H1 (cell line): ENCODE measurements around the gene GPLD1. TPM values are rescaled to one million over a fixed set of nuclear protein-coding genes. Genes with fewer than 3 reads are reported as not detected.
"Not testable (repeated sequence)": the region's sequence is repeated elsewhere in the genome, so short reads cannot be mapped to it uniquely, and the experiment has no call there.

Experiments
- CTCF ChIA-PET: fragments of 300-600 bp; sonication (Branson Sonifier 250); formaldehyde crosslinking; loops from one replicate; lab custom pipeline; 2021; ENCODE audit not compliant: partially characterized antibody; lab: Charles Lee
- POLR2A ChIA-PET: fragments of 300-600 bp; sonication (Branson Sonifier 250); formaldehyde crosslinking; loops from one replicate; lab custom pipeline; 2021; ENCODE audit warnings: inconsistent platforms; ENCODE audit not compliant: partially characterized antibody; lab: Charles Lee
- DNase-seq, 2 experiments: peaks; one replicate each; pipeline versions ENCODE4 v3.0.0 to v3.0.0-alpha.2; 2010 to 2022; ENCODE audit warnings: low spot score in 2 of 2, low read depth in 1 of 2, mixed read lengths in 1 of 2
- FAIRE-seq: peaks from 2 replicates; lab custom pipeline; 2011; peaks lifted over from hg19 to GRCh38; lab: Jason Lieb, UNC
- H2AFZ ChIP-seq: 2 replicates; pipeline ENCODE4 v1.8.1; 2012; ENCODE audit warnings: low read length, inconsistent platforms
- H2AK5ac ChIP-seq: 2 replicates; pipeline ENCODE4 v1.6.1; 2013; ENCODE audit warnings: low read depth, low read length
- H2BK120ac ChIP-seq: replicated peaks from 2 replicates; pipeline ENCODE3; 2013; ENCODE audit warnings: low read depth, low read length, inconsistent platforms
- H2BK12ac ChIP-seq: 2 replicates; pipeline ENCODE4 v1.6.1; 2013; ENCODE audit warnings: low read depth, low read length
- H2BK15ac ChIP-seq: 2 replicates; pipeline ENCODE4 v1.6.1; 2013; ENCODE audit warnings: low read length
- H2BK20ac ChIP-seq: 2 replicates; pipeline ENCODE4 v1.6.1; 2013; ENCODE audit warnings: low read length
- H2BK5ac ChIP-seq: 2 replicates; pipeline ENCODE4 v1.6.1; 2013; ENCODE audit warnings: low read depth, low read length
- H3K14ac ChIP-seq: 2 replicates; pipeline ENCODE4 v1.6.1; 2013; ENCODE audit warnings: inconsistent platforms; ENCODE audit not compliant: insufficient read length
- H3K18ac ChIP-seq: 2 replicates; pipeline ENCODE4 v1.6.1; 2013; ENCODE audit warnings: low read length; ENCODE audit errors: extremely low read depth
- H3K23ac ChIP-seq: 2 replicates; pipeline ENCODE4 v1.6.1; 2013; ENCODE audit warnings: inconsistent platforms; ENCODE audit not compliant: insufficient read length
- H3K23me2 ChIP-seq: 2 replicates; pipeline ENCODE4 v1.6.1; 2013; ENCODE audit warnings: low read depth, low read length
- H3K27ac ChIP-seq: 2 replicates; pipeline ENCODE4 v1.6.1; 2011; ENCODE audit warnings: low read depth, low read length, inconsistent platforms
- H3K27me3 ChIP-seq, 4 experiments: replicated peaks in 1 of 4; 1 replicate in 1 of 4; 2 replicates in 3 of 4; pipeline versions ENCODE4 v1.6.1 to v1.8.1; 2011 to 2013; ENCODE audit warnings: low read length in 3 of 4, mild to moderate bottlenecking in 3 of 4, inconsistent platforms in 2 of 4, mixed read lengths in 2 of 4, moderate library complexity in 1 of 4; ENCODE audit not compliant: control insufficient read depth in 3 of 4, insufficient read depth in 3 of 4; ENCODE audit errors: extremely low read depth in 1 of 4
- H3K36me3 ChIP-seq, 4 experiments: 2 replicates each; pipeline versions ENCODE4 v1.6.1 to v1.8.1; 2011 to 2013; ENCODE audit warnings: mild to moderate bottlenecking in 4 of 4, low read length in 3 of 4, moderate library complexity in 2 of 4, control low read depth in 1 of 4, inconsistent platforms in 1 of 4; ENCODE audit not compliant: insufficient read depth in 4 of 4, control insufficient read depth in 2 of 4
- H3K4ac ChIP-seq: replicated peaks from 2 replicates; pipeline ENCODE3; 2013; ENCODE audit warnings: low read length, low read depth, mixed read lengths, inconsistent platforms; ENCODE audit not compliant: insufficient read length
- H3K4me1 ChIP-seq, 4 experiments: replicated peaks in 1 of 4; 1 replicate in 1 of 4; 2 replicates in 3 of 4; pipeline versions ENCODE4 v1.6.1 to v1.8.1; 2011 to 2013; ENCODE audit warnings: low read length in 3 of 4, inconsistent platforms in 2 of 4, mixed read lengths in 1 of 4; ENCODE audit not compliant: insufficient read depth in 4 of 4, control insufficient read depth in 3 of 4
- H3K4me2 ChIP-seq, 2 experiments: 2 replicates each; pipeline versions ENCODE4 v1.6.1 to v1.8.1; 2011 to 2013; ENCODE audit warnings: low read depth in 2 of 2, low read length in 2 of 2, control low read depth in 1 of 2, inconsistent platforms in 1 of 2, mild to moderate bottlenecking in 1 of 2; ENCODE audit not compliant: insufficient read depth in 1 of 2
- H3K4me3 ChIP-seq, 4 experiments: fragments of 200-600, 300-600 bp in 1 of 4; sonication (generic), shearing (Covaris generic), sonication (Bioruptor Twin) in 1 of 4; 2 replicates each; pipeline versions ENCODE4 v1.5.1 to v1.8.1; 2011 to 2016; ENCODE audit warnings: low read length in 4 of 4, low read depth in 3 of 4, control low read depth in 2 of 4, inconsistent platforms in 2 of 4, mild to moderate bottlenecking in 2 of 4, mixed read lengths in 1 of 4, moderate library complexity in 1 of 4; ENCODE audit not compliant: insufficient read depth in 2 of 4; ENCODE audit errors: extremely low read depth in 1 of 4
- H3K56ac ChIP-seq: replicated peaks from 2 replicates; pipeline ENCODE3; 2013; ENCODE audit warnings: low read depth, mild to moderate bottlenecking, mixed read lengths, low read length, inconsistent platforms; ENCODE audit not compliant: insufficient read length
- H3K79me1 ChIP-seq: 2 replicates; pipeline ENCODE4 v1.6.1; 2013; ENCODE audit warnings: low read depth, low read length, control low read depth
- H3K79me2 ChIP-seq, 2 experiments: 2 replicates each; pipeline versions ENCODE4 v1.6.1 to v1.8.1; 2012 to 2013; ENCODE audit warnings: low read length in 2 of 2, mild to moderate bottlenecking in 2 of 2, inconsistent platforms in 1 of 2; ENCODE audit not compliant: insufficient read depth in 2 of 2, control insufficient read depth in 1 of 2
- H3K9ac ChIP-seq, 4 experiments: replicated peaks in 1 of 4; 1 replicate in 1 of 4; 2 replicates in 3 of 4; pipeline versions ENCODE4 v1.6.1 to v1.8.1; 2011 to 2013; ENCODE audit warnings: low read depth in 3 of 4, low read length in 3 of 4, control low read depth in 2 of 4, mild to moderate bottlenecking in 2 of 4, moderate library complexity in 2 of 4, inconsistent platforms in 1 of 4; ENCODE audit errors: extremely low read depth in 1 of 4
- H3K9me3 ChIP-seq, 2 experiments: 2 replicates each; pipeline versions ENCODE4 v1.6.1 to v1.8.1; 2012 to 2013; ENCODE audit warnings: mild to moderate bottlenecking in 2 of 2, moderate library complexity in 2 of 2, control low read depth in 1 of 2, inconsistent platforms in 1 of 2, low read depth in 1 of 2, low read length in 1 of 2, mixed read lengths in 1 of 2; ENCODE audit not compliant: insufficient read depth in 2 of 2
- H4K20me1 ChIP-seq, 2 experiments: replicated peaks in 1 of 2; 2 replicates each; pipeline versions ENCODE3 to v1.8.1; 2011 to 2013; ENCODE audit warnings: inconsistent platforms in 2 of 2, low read length in 2 of 2, mild to moderate bottlenecking in 1 of 2; ENCODE audit not compliant: insufficient read depth in 2 of 2, control insufficient read depth in 1 of 2
- H4K5ac ChIP-seq: 2 replicates; pipeline ENCODE4 v1.6.1; 2013; ENCODE audit warnings: low read length, low read depth, mixed read lengths, inconsistent platforms; ENCODE audit not compliant: insufficient read length
- H4K8ac ChIP-seq: 2 replicates; pipeline ENCODE4 v1.8.0; 2013; ENCODE audit warnings: mild to moderate bottlenecking, moderate library complexity, low read length, inconsistent platforms; ENCODE audit not compliant: insufficient read depth; ENCODE audit errors: extremely low read depth
- H4K91ac ChIP-seq: replicated peaks from 2 replicates; pipeline ENCODE3; 2013; ENCODE audit warnings: low read length, mixed read lengths, inconsistent platforms; ENCODE audit not compliant: insufficient read length
- ASH2L ChIP-seq: fragments of 200-600, 300-600 bp; sonication (generic); IDR thresholded peaks from one replicate; pipeline ENCODE4 v1.7.1; 2017; ENCODE audit warnings: low read length
- POLR2A ChIP-seq, 2 experiments: IDR thresholded peaks; 1 replicate in 1 of 2; 2 replicates in 1 of 2; pipeline ENCODE4 v1.6.1; 2011; ENCODE audit warnings: low read depth in 2 of 2, low read length in 2 of 2, mild to moderate bottlenecking in 2 of 2; ENCODE audit errors: control extremely low read depth in 1 of 2
- RBBP5 ChIP-seq: IDR thresholded peaks from 2 replicates; pipeline ENCODE4 v1.7.1; 2012; ENCODE audit warnings: low read depth, mild to moderate bottlenecking, inconsistent platforms, low read length, moderate library complexity, borderline replicate concordance
- SP1 ChIP-seq: IDR thresholded peaks from 2 replicates; pipeline ENCODE4 v1.6.1; 2011; ENCODE audit warnings: low read depth, low read length
- WGBS, 2 experiments: shearing (Covaris generic) in 1 of 2; methylation state at CpG; one replicate each; pipeline versions ENCODE4 v1.1.6 to v1.1.7; 2013 to 2015; ENCODE audit warnings: low lambda C conversion rate in 2 of 2, mixed read lengths in 2 of 2, inconsistent platforms in 1 of 2, low coverage in 1 of 2, missing lambda C conversion rate in 1 of 2; ENCODE audit not compliant: insufficient replicate concordance in 2 of 2, insufficient coverage in 1 of 2, insufficient read length in 1 of 2; ENCODE audit errors: extremely low coverage in 1 of 2, missing lambda C conversion rate in 1 of 2; 5-methylcytosine and 5-hydroxymethylcytosine counted together
- polyA plus RNA-seq, 7 experiments: library from polyadenylated mRNA; depleted of rRNA in 3 of 7; stranded (reverse) in 5 of 7; unstranded in 2 of 7; fragments of >200 nt in 5 of 7; fragments of 200-250 nt in 2 of 7; gene quantifications; 1 replicate in 5 of 7; 2 replicates in 1 of 7; 4 replicates in 1 of 7; pipeline versions ENCODE4 v1.2.1 to v1.2.3, GENCODE V29; 2011 to 2013; ENCODE audit warnings: missing spikeins in 2 of 7, mixed read lengths in 2 of 7
- total RNA-seq: library from RNA; stranded (reverse); fragmentation: NEBNext Ultra II Directional; extraction: Animal tissue kit (Norgen Biotek cat#: 25700); gene quantifications from 2 replicates; pipeline ENCODE4 v1.2.1, GENCODE V29; 2021
- TF ChIP-seq, protein P1 (sequence below): IDR thresholded peaks from 2 replicates; pipeline ENCODE4 v1.6.1; 2012; ENCODE audit warnings: inconsistent platforms

Gene GPLD1
- total and polyA plus RNA-seq, 2 of the 8 experiments (the other 6 are each of a cell fraction or from before 2014, with no cell fraction given), result 3.7 to 5.3 TPM

DNA sequence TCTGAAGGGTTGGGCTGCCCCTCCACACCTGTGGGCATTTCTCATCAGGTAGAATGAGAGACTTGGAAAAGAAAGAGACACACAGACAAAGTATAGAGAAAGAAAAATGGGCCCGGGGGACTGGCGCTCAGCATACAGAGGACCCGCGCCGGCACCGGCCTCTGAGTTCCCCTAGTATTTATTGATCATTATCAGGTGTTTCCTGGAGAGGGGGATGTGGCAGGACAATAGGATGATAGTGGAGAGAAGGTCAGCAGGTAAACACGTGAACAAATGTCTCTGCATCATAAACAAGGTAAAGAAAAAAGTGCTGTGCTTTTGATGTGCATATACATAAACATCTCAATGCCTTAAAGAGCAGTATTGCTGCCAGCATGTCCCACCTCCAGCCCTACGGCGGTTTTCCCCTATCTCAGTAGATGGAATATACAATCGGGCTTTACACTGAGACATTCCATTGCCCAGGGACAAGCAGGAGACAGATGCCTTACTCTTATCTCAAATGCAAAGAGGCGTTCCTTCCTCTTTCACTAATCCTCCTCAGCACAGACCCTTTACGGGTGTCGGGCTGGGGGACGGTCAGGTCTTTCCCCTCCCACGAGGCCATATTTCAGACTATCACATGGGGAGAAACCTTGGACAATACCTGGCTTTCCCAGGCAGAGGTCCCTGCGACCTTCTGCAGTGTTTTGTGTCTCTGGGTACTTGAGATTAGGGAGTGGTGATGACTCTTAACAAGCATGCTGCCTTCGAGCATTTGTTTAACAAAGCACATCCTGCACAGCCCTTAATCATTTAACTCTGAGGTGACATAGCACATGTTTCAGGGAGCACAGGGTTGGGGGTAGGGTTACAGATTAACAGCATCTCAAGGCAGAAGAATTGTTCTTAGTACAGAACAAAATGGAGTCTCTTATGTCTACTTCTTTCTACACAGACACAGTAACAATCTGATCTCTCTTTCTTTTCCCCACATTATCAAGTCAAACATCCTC, 89.0 kb downstream of the GPLD1 start:
- H3K27me3 ChIP-seq, H2BK12ac ChIP-seq, H2BK15ac ChIP-seq, H3K4ac ChIP-seq, H2AFZ ChIP-seq, CTCF ChIA-PET, FAIRE-seq, H3K79me1 ChIP-seq, POLR2A ChIA-PET, H3K36me3 ChIP-seq, H4K8ac ChIP-seq, H3K23me2 ChIP-seq, H3K14ac ChIP-seq, H4K20me1 ChIP-seq, H3K23ac ChIP-seq: not testable (repeated sequence)
- H3K4me3 ChIP-seq, result peak overlapping the region in 2 of 4 experiments; percentile 1 to 80; a peak in 2 of 8 replicates
- peaks cover 5 to 21% (median 12%) of the 10 kb centered on the region in 4 experiments for H3K4me1 ChIP-seq
- peak overlapping the region; percentile 90 for H2BK5ac ChIP-seq
- peak overlapping the region; percentile 61 for H4K5ac ChIP-seq
- H3K9ac ChIP-seq, result peak overlapping the region in 1 of 4 experiments; percentile 23; a peak in 1 of 7 replicates
- H2BK20ac ChIP-seq, result 0 out of 2 replicates have a peak overlapping the region, but pooled peaks have one; percentile 24
- peaks cover 14% of the 10 kb centered on the region in 2 experiments for H3K9me3 ChIP-seq
- peak overlapping the region; percentile 47 to 65 for H3K4me2 ChIP-seq
- peak overlapping the region; percentile 99 for H2BK120ac ChIP-seq
- H3K27ac ChIP-seq, result peak overlapping the region; percentile 69; the same call in 1 of the 2 replicates
- peak overlapping the region; percentile 72 for H3K56ac ChIP-seq
- 0 out of 2 replicates have a peak, but pooled peaks have one; percentile 42 for TF ChIP-seq RBBP5
- TF ChIP-seq POLR2A (IDR thresholded peaks at IDR 0.05; ENCODE audit: control extremely low read depth in 1 of 2, low read depth in 2 of 2, low read length in 2 of 2), result peak in 1 of 2 experiments; percentile 50; a peak in 1 of 3 replicates
- peak; percentile 19; the same call in 1 of the 2 replicates for TF ChIP-seq SP1
- peak; percentile 50 for TF ChIP-seq ASH2L
- TF ChIP-seq, protein P1, sequence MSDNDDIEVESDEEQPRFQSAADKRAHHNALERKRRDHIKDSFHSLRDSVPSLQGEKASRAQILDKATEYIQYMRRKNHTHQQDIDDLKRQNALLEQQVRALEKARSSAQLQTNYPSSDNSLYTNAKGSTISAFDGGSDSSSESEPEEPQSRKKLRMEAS, result peak; percentile 15; the same call in 1 of the 2 replicates
- H4K91ac ChIP-seq, result peak overlapping the region; percentile 79
- peak overlapping the region; percentile 54; the same call in 1 of the 2 replicates for H2AK5ac ChIP-seq
- peak overlapping the region; percentile 68; the same call in 1 of the 2 replicates for H3K18ac ChIP-seq
- peak; percentile 59 to 60 for DNase-seq
- 5% methylated on average over 17 of the region's 17 CpGs; no CpG with 5 or more reads in 1 of the 2 experiments for WGBS, 2 experiments
- peaks cover 3 to 37% of the 10 kb centered on the region in 2 experiments; a peak in 3 of 4 replicates for H3K79me2 ChIP-seq
